ENCODE data around the gene SGPL1.

- TF ChIP-seq CTCF (IDR thresholded peaks at IDR 0.05) (no peak), POLR2A (IDR thresholded peaks at IDR 0.05) (no peak)
These were observed 90.5 kb downstream of the SGPL1 start for GRCh38 chr10:70906031-70906783.
